HCT116 (cell line): ENCODE data around the gene CWC15. TPM values are rescaled to one million over a fixed set of nuclear protein-coding genes. Genes with fewer than 3 reads are reported as not detected.

Experiments
- ATAC-seq: fragments of 200-7000 bp; cut with Tn5 transposase; 2 replicates; pipeline ENCODE4 v1.9.1; 2020; ENCODE audit warnings: mild to moderate bottlenecking, moderate library complexity
- BruUV-seq: library from RNA; stranded (reverse); fragments of 400-500 nt; replicated peaks from 2 replicates; lab custom pipeline; 2021; lab: Mats Ljungman, UMichigan
- CTCF ChIA-PET: fragments of 300-600 bp; sonication (Branson Sonifier 250); formaldehyde crosslinking; loops from one replicate; lab custom pipeline; 2021; ENCODE audit warnings: antibody characterized with exemption; lab: Charles Lee
- POLR2A ChIA-PET: fragments of 300-600, 350-600 bp; sonication (Branson Sonifier 250); formaldehyde crosslinking; loops from one replicate; lab custom pipeline; 2021; ENCODE audit warnings: antibody characterized with exemption; lab: Charles Lee
- RAD21 ChIA-PET, 2 experiments: fragments of 300-600 bp; sonication (Branson Sonifier 250); formaldehyde crosslinking; loops; one replicate each; lab custom pipeline; 2023; ENCODE audit warnings: low total read pairs in 2 of 2; ENCODE audit not compliant: uncharacterized antibody in 2 of 2, unreplicated experiment in 2 of 2, low non-redundant PET in 1 of 2; lab: Charles Lee
- DNase-seq: peaks from one replicate; pipeline ENCODE4 v3.0.0-alpha.2; 2010; ENCODE audit warnings: low read depth, low spot score
- H2AFZ ChIP-seq: fragments of 200-600 bp; shearing (Covaris generic), sonication (generic); 2 replicates; pipeline ENCODE4 v1.6.1; 2017; ENCODE audit warnings: low read depth, mixed run types, mixed read lengths, antibody characterized with exemption, low read length; ENCODE audit not compliant: poor library complexity, severe bottlenecking
- H3K27ac ChIP-seq: 2 replicates; pipeline ENCODE4 v1.5.1; 2012; ENCODE audit warnings: low read depth, low read length
- H3K27me3 ChIP-seq: fragments of 200-600 bp; sonication (generic); 2 replicates; pipeline ENCODE4 v1.6.1; 2016; ENCODE audit warnings: mixed run types, low read length, mixed read lengths; ENCODE audit not compliant: insufficient read depth
- H3K36me3 ChIP-seq, 2 experiments: fragments of 200-500 bp in 1 of 2; fragments of 200-600 bp in 1 of 2; sonication (Bioruptor generic) in 1 of 2; sonication (generic) in 1 of 2; 2 replicates each; pipeline versions ENCODE4 v1.5.1 to v1.6.1; 2014 to 2016; ENCODE audit warnings: low read length in 2 of 2, inconsistent platforms in 1 of 2, mixed read lengths in 1 of 2, mixed run types in 1 of 2; ENCODE audit not compliant: insufficient read depth in 2 of 2, control insufficient read depth in 1 of 2
- H3K4me1 ChIP-seq, 2 experiments: fragments of 200-600 bp in 1 of 2; sonication (generic) in 1 of 2; 2 replicates each; pipeline versions ENCODE4 v1.5.1 to v1.6.1; 2012 to 2017; ENCODE audit warnings: low read length in 2 of 2, inconsistent platforms in 1 of 2, mild to moderate bottlenecking in 1 of 2, mixed read lengths in 1 of 2, mixed run types in 1 of 2, moderate library complexity in 1 of 2; ENCODE audit not compliant: insufficient read depth in 2 of 2, control insufficient read depth in 1 of 2
- H3K4me2 ChIP-seq: fragments of 200-600 bp; sonication (generic); 2 replicates; pipeline ENCODE4 v1.6.1; 2017; ENCODE audit warnings: mixed run types, low read length, mixed read lengths
- H3K4me3 ChIP-seq, 2 experiments: fragments of 200-600 bp in 1 of 2; sonication (generic) in 1 of 2; replicated peaks in 1 of 2; 2 replicates each; pipeline ENCODE4 v1.5.1; 2011 to 2016; ENCODE audit warnings: low read length in 2 of 2, control low read depth in 1 of 2, low read depth in 1 of 2, mild to moderate bottlenecking in 1 of 2, mixed read lengths in 1 of 2, mixed run types in 1 of 2
- H3K79me2 ChIP-seq: fragments of 200-600 bp; sonication (generic); 2 replicates; pipeline ENCODE4 v1.6.1; 2017; ENCODE audit warnings: mild to moderate bottlenecking, mixed run types, low read length, moderate library complexity, mixed read lengths; ENCODE audit not compliant: insufficient read depth
- H3K9ac ChIP-seq: fragments of 200-600 bp; sonication (generic); 2 replicates; pipeline ENCODE4 v1.6.1; 2016; ENCODE audit warnings: low read length, mixed read lengths
- H3K9me2 ChIP-seq: fragments of 200-600 bp; sonication (generic), shearing (Covaris generic); 2 replicates; pipeline ENCODE4 v1.6.1; 2017; ENCODE audit warnings: mixed run types, mild to moderate bottlenecking, moderate library complexity; ENCODE audit not compliant: insufficient read depth
- H3K9me3 ChIP-seq, 2 experiments: fragments of 200-500 bp in 1 of 2; fragments of 200-600 bp in 1 of 2; sonication (Bioruptor generic) in 1 of 2; sonication (generic) in 1 of 2; 2 replicates each; pipeline ENCODE4 v1.6.1; 2014 to 2017; ENCODE audit warnings: low read length in 2 of 2, mixed read lengths in 2 of 2, inconsistent platforms in 1 of 2, low read depth in 1 of 2, mild to moderate bottlenecking in 1 of 2, mixed run types in 1 of 2, moderate library complexity in 1 of 2; ENCODE audit not compliant: control insufficient read depth in 1 of 2, insufficient read depth in 1 of 2
- H4K20me1 ChIP-seq: fragments of 200-600 bp; sonication (generic), shearing (Covaris generic); 2 replicates; pipeline ENCODE4 v1.6.1; 2017; ENCODE audit warnings: mixed run types, mild to moderate bottlenecking, moderate library complexity; ENCODE audit not compliant: insufficient read depth
- CBX3 ChIP-seq: IDR thresholded peaks from 2 replicates; pipeline ENCODE4 v1.6.1; 2012; ENCODE audit warnings: low read depth
- CEBPB ChIP-seq: IDR thresholded peaks from 2 replicates; pipeline ENCODE4 v1.6.1; 2012; ENCODE audit warnings: low read depth
- EGR1 ChIP-seq: IDR thresholded peaks from 2 replicates; pipeline ENCODE4 v1.6.1; 2012; ENCODE audit warnings: low read depth
- ELF1 ChIP-seq: IDR thresholded peaks from 2 replicates; pipeline ENCODE4 v1.6.1; 2012; ENCODE audit warnings: low read depth, borderline replicate concordance
- FOSL1 ChIP-seq: IDR thresholded peaks from 2 replicates; pipeline ENCODE4 v1.6.1; 2012; ENCODE audit warnings: low read depth
- JUND ChIP-seq: IDR thresholded peaks from 2 replicates; pipeline ENCODE4 v1.6.1; 2012
- POLR2AphosphoS5 ChIP-seq: IDR thresholded peaks from 2 replicates; pipeline ENCODE4 v1.6.1; 2011; ENCODE audit warnings: mild to moderate bottlenecking, low read depth, low read length, moderate library complexity
- SIN3A ChIP-seq: IDR thresholded peaks from 2 replicates; pipeline ENCODE4 v1.6.1; 2012; ENCODE audit warnings: low read depth
- SRF ChIP-seq: IDR thresholded peaks from 2 replicates; pipeline ENCODE4 v1.6.1; 2012; ENCODE audit warnings: low read depth
- YY1 ChIP-seq: IDR thresholded peaks from 2 replicates; pipeline ENCODE4 v1.6.1; 2011; ENCODE audit warnings: low read length, low read depth, moderate library complexity, mild to moderate bottlenecking; ENCODE audit not compliant: insufficient replicate concordance; ENCODE audit errors: extremely low read depth
- ZFX ChIP-seq: fragments of 450-650 bp; IDR thresholded peaks from 2 replicates; pipeline ENCODE4 v1.6.1; 2017
- intact Hi-C: fragments of 100-400 bp; cut with micrococcal nuclease; formaldehyde crosslinking; loops from 2 replicates; pipeline ENCODE4 v1.10.0; 2022
- total RNA-seq: library from RNA; stranded (reverse); gene quantifications from one replicate; pipeline ENCODE4 v1.2.1, GENCODE V29; 2021; ENCODE audit not compliant: unreplicated experiment
- TF ChIP-seq, protein P1 (sequence below), 3 experiments: fragments of 200-600 bp in 1 of 3; sonication (generic) in 1 of 3; IDR thresholded peaks in 2 of 3; conservative IDR thresholded peaks in 1 of 3; 2 replicates each; pipeline ENCODE4 v1.5.1; 2012 to 2017; ENCODE audit warnings: low read depth in 2 of 3, low read length in 2 of 3, antibody characterized with exemption in 1 of 3, borderline replicate concordance in 1 of 3, control low read depth in 1 of 3, mild to moderate bottlenecking in 1 of 3, mixed read lengths in 1 of 3, mixed run types in 1 of 3, moderate library complexity in 1 of 3; ENCODE audit not compliant: insufficient read depth in 1 of 3

Gene CWC15
- total RNA-seq, 1 experiment from 2014 or later: 47.6 TPM

DNA sequence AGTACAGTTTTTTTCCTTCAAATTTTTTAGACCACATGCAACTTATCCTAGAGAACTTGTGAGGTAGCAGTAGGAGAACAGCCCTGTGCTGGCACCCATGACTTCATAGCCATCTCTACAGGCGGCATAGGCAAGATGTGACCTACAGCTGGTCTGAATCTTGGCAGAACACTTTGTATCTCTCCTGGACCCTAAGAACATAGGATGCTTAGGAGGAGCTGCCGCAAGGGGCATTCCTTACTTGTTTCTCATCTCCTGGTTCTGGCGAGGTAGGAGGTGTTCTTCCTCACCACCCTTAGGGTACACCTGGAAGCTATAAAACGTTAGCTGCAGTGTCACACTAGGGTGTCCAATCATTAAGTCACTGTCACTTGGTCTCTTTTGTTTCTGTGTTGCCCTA is 16.4 kb downstream of the CWC15 start:
- no peak overlapping the region for H3K9ac ChIP-seq
- TF ChIP-seq, protein P1, sequence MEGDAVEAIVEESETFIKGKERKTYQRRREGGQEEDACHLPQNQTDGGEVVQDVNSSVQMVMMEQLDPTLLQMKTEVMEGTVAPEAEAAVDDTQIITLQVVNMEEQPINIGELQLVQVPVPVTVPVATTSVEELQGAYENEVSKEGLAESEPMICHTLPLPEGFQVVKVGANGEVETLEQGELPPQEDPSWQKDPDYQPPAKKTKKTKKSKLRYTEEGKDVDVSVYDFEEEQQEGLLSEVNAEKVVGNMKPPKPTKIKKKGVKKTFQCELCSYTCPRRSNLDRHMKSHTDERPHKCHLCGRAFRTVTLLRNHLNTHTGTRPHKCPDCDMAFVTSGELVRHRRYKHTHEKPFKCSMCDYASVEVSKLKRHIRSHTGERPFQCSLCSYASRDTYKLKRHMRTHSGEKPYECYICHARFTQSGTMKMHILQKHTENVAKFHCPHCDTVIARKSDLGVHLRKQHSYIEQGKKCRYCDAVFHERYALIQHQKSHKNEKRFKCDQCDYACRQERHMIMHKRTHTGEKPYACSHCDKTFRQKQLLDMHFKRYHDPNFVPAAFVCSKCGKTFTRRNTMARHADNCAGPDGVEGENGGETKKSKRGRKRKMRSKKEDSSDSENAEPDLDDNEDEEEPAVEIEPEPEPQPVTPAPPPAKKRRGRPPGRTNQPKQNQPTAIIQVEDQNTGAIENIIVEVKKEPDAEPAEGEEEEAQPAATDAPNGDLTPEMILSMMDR (IDR thresholded peaks at IDR 0.05 in 2 of 3, conservative IDR thresholded peaks at IDR 0.05 in 1 of 3; ENCODE audit: borderline replicate concordance in 1 of 3, insufficient read depth in 1 of 3, low read depth in 2 of 3, low read length in 2 of 3): no peak
- TF ChIP-seq ZFX (no peak), YY1 (no peak), POLR2AphosphoS5 (no peak)
- H3K79me2 ChIP-seq: no peaks in the 10 kb centered on the region
- no peak overlapping the region for H2AFZ ChIP-seq
- no peak overlapping the region for H3K4me3 ChIP-seq
- H3K27ac ChIP-seq: no peak overlapping the region
- intact Hi-C loops: no loop called here
- H3K9me2 ChIP-seq: no peaks in the 10 kb centered on the region
- H3K27me3 ChIP-seq: no peaks in the 10 kb centered on the region
- DNase-seq (no peak), ATAC-seq (no peak)
- no peak overlapping the region for H3K4me2 ChIP-seq
- H4K20me1 ChIP-seq: no peaks in the 10 kb centered on the region
- H3K36me3 ChIP-seq: peaks cover under 1 to 4% of the 10 kb centered on the region in 2 experiments; a peak in 1 of 4 replicates
- BruUV-seq: no TSS peak
- RAD21 ChIA-PET: no interaction called here
- POLR2A ChIA-PET: no interaction called here
- CTCF ChIA-PET: no interaction called here
- H3K9me3 ChIP-seq: no peaks in the 10 kb centered on the region
- no peaks in the 10 kb centered on the region for H3K4me1 ChIP-seq

DNA sequence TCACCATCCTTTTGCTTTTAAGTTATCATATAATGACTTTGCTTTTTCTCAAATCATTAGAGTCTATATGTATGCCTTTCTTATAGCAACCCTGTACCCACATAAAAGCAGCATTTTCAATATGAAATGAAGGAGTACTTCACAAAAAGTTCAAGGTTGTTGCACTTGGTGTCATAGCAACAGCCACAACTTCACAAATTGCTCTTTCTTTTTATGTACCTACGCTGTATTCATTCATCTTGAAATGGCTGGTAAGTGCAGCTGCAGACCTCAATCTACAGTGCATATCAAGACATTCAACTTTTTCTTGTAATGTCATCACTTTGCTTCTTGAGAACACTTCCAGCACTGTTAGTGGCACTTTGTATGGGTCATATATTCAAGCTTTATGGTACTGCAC is 18.6 kb downstream of the CWC15 start:
- no peaks in the 10 kb centered on the region for H3K4me1 ChIP-seq
- H3K9me3 ChIP-seq: no peaks in the 10 kb centered on the region
- no peaks in the 10 kb centered on the region for H4K20me1 ChIP-seq
- no peaks in the 10 kb centered on the region for H3K9me2 ChIP-seq
- RAD21 ChIA-PET: no interaction called here
- H2AFZ ChIP-seq: no peak overlapping the region
- intact Hi-C loops: no loop called here
- no peaks in the 10 kb centered on the region for H3K36me3 ChIP-seq
- H3K27ac ChIP-seq: no peak overlapping the region
- ATAC-seq: no peak
- POLR2A ChIA-PET: no interaction called here
- H3K9ac ChIP-seq: no peak overlapping the region
- no TSS peak for BruUV-seq
- no peaks in the 10 kb centered on the region for H3K27me3 ChIP-seq
- DNase-seq: no peak
- no peak overlapping the region for H3K4me3 ChIP-seq
- TF ChIP-seq ELF1: no peak
- TF ChIP-seq YY1: no peak
- no peak for TF ChIP-seq FOSL1
- TF ChIP-seq EGR1: no peak
- TF ChIP-seq JUND: no peak
- TF ChIP-seq SRF: no peak
- no peak for TF ChIP-seq CBX3
- TF ChIP-seq SIN3A: no peak
- no peak for TF ChIP-seq CEBPB
- no peak overlapping the region for H3K4me2 ChIP-seq
- CTCF ChIA-PET: no interaction called here
- no peaks in the 10 kb centered on the region for H3K79me2 ChIP-seq
